Thyroid gland (tissue), 4 donors: ENCODE results near the gene DYNLT2B. TPM values are rescaled to one million over a fixed set of nuclear protein-coding genes. Genes with fewer than 3 reads are reported as not detected.

Experiments used
- DNase-seq, 2 donors: peaks; one replicate each; pipeline ENCODE4 v3.0.0-alpha.2; 2019
- H3K27ac ChIP-seq, 3 donors: fragments of 200-600 bp; sonication (generic); 1 replicate in 2 of 3; 2 replicates in 1 of 3; pipeline ENCODE4 v1.5.1; 2016 to 2019; ENCODE audit warnings: mild to moderate bottlenecking in 1 of 3, moderate library complexity in 1 of 3
- H3K27me3 ChIP-seq: fragments of 200-600 bp; sonication (generic); one replicate; pipeline ENCODE4 v1.5.1; 2019
- H3K36me3 ChIP-seq, 2 donors: fragments of 200-600 bp; sonication (generic); one replicate each; pipeline ENCODE4 v1.5.1; 2016 to 2019
- H3K4me1 ChIP-seq, 2 donors: fragments of 200-600 bp; sonication (generic); one replicate each; pipeline ENCODE4 v1.5.1; 2017 to 2019
- H3K4me3 ChIP-seq, 3 donors: fragments of 200-600 bp; sonication (generic); replicated peaks in 1 of 3; 1 replicate in 2 of 3; 2 replicates in 1 of 3; pipeline ENCODE4 v1.5.1; 2016; ENCODE audit warnings: mild to moderate bottlenecking in 1 of 3
- H3K9me3 ChIP-seq: fragments of 200-600 bp; sonication (generic); one replicate; pipeline ENCODE4 v1.5.1; 2017
- POLR2A ChIP-seq, 2 donors: fragments of 450-650 bp; IDR thresholded peaks; one replicate each; pipeline ENCODE4 v1.6.1; 2017; ENCODE audit warnings: antibody characterized with exemption in 2 of 2, mild to moderate bottlenecking in 2 of 2, moderate library complexity in 1 of 2
- WGBS, 2 donors: methylation state at CpG; one replicate each; pipeline ENCODE4 v1.1.5; 2017; 5-methylcytosine and 5-hydroxymethylcytosine counted together
- intact Hi-C: fragments of 100-400 bp; cut with DNase I; formaldehyde crosslinking; loops from one replicate; pipeline ENCODE4 v1.15.1; 2023
- total RNA-seq, 4 donors: library from RNA; depleted of rRNA; stranded (reverse); fragments of >200 nt; gene quantifications; one replicate each; pipeline ENCODE4 v1.2.3, GENCODE V29; 2016
- TF ChIP-seq, protein P1 (sequence below), 6 experiments: fragments of 200-600 bp in 3 of 6; fragments of 450-650 bp in 3 of 6; sonication (generic) in 3 of 6; IDR thresholded peaks; one replicate each; pipeline ENCODE4 v1.5.1; 2016 to 2019; ENCODE audit warnings: antibody characterized with exemption in 6 of 6, mild to moderate bottlenecking in 2 of 6, inconsistent platforms in 1 of 6, moderate library complexity in 1 of 6

The DYNLT2B gene
- total RNA-seq, 4 donors from 2014 or later, result 4.6 to 16.8 (median 13.2) TPM

DNA sequence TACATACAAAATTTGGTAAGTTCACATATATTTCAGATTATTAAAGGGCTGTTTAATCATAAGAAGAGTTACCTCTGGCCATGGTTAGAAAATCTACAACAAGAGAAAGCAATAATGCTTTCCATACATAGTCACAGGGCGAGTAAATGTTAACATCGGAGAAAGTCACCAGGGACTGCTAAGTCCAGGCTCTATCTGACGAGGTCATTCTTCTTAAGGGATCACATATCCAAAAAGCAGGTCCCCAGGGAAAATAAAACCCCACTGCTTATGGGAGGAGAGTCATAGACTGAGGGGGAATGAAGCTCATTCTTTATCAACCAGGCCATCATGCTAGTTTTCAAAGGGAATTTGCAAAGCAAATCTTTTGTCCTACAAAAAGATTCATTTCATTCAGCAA lies 33.6 kb downstream of the DYNLT2B start:
- 50 to 67% methylated on average over 3 of the region's 3 CpGs for WGBS, 2 donors
- H3K27ac ChIP-seq, result no peak overlapping the region
- H3K9me3 ChIP-seq, result no peaks in the 10 kb centered on the region
- no peak overlapping the region for H3K4me3 ChIP-seq
- intact Hi-C loops, result no loop called here
- H3K27me3 ChIP-seq, result no peaks in the 10 kb centered on the region
- no peaks in the 10 kb centered on the region for H3K36me3 ChIP-seq
- DNase-seq, result no peak
- TF ChIP-seq POLR2A (IDR thresholded peaks at IDR 0.05), result no peak
- TF ChIP-seq, protein P1, sequence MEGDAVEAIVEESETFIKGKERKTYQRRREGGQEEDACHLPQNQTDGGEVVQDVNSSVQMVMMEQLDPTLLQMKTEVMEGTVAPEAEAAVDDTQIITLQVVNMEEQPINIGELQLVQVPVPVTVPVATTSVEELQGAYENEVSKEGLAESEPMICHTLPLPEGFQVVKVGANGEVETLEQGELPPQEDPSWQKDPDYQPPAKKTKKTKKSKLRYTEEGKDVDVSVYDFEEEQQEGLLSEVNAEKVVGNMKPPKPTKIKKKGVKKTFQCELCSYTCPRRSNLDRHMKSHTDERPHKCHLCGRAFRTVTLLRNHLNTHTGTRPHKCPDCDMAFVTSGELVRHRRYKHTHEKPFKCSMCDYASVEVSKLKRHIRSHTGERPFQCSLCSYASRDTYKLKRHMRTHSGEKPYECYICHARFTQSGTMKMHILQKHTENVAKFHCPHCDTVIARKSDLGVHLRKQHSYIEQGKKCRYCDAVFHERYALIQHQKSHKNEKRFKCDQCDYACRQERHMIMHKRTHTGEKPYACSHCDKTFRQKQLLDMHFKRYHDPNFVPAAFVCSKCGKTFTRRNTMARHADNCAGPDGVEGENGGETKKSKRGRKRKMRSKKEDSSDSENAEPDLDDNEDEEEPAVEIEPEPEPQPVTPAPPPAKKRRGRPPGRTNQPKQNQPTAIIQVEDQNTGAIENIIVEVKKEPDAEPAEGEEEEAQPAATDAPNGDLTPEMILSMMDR (IDR thresholded peaks at IDR 0.05), result no peak
- peaks cover 12 to 29% of the 10 kb centered on the region in 2 donors for H3K4me1 ChIP-seq

DNA sequence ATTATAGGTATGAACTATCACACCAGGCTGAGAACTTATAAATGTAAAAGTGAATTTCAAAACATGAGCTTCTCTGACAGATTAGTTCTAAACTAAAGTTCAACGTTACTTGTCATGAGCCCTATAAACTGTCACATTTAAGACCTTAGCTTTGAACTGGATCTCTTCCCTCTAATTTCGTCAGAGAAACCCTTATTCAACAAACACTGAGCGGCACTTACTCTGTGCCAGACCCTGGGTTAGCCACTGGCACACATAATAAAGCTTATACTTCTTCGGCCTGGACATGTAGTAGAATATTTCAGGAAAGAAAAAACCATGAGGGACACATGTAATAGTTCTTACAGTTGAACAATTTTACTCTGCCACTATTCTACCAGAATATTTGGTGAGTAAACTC lies 36.1 kb downstream of the DYNLT2B start:
- Histone ChIP-seq H3K4me3 (no peak overlapping the region), H3K27ac (no peak overlapping the region), H3K27me3 (no peaks in the 10 kb centered on the region), H3K9me3 (no peaks in the 10 kb centered on the region), H3K36me3 (no peaks in the 10 kb centered on the region), H3K4me1 (peaks cover 16 to 26% of the 10 kb centered on the region in 2 donors)
- no peak for DNase-seq
- WGBS, 2 donors, result 92 to 93% methylated on average over 4 of the region's 4 CpGs
- no peak for TF ChIP-seq POLR2A (IDR thresholded peaks at IDR 0.05)
- TF ChIP-seq, protein P1 (IDR thresholded peaks at IDR 0.05), result no peak
- intact Hi-C loops, result no loop called here

DNA sequence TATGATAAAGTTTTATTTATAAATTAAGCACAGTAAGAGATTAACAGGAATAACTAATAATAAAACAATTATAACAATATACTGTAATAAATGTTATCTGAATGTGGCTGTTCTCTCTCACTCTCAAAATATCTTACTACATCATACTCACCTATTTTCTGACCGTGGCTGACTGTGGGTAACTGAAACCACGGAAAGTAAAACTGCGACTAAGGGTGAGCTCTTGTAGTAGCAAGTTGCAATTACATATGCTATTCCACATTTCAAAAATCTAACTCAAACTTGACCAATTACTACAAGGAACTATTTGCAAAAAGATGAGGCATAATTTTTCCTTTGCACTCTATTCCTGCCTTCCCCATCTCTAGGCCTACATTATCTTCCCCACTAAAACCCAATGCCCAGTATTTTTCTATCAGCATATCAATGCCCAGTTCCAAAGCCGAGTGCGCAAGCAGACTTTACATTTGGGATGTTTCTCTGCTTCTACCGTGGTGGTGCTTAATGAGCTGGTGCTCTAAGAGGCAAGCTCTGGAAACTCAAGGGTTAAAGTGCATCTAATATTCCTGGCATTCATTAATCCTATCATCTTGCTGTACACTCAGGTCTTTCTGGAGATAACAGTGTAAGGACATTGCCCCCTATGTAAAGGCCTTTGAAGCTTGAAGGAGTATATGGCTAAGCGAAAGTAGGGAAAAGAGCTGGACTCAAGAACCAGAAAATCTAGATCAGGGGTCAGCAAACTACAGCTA lies 37.2 kb downstream of the DYNLT2B start:
- TF ChIP-seq, protein P1 (IDR thresholded peaks at IDR 0.05), result no peak
- no peak for TF ChIP-seq POLR2A (IDR thresholded peaks at IDR 0.05)
- no peak overlapping the region for H3K27ac ChIP-seq
- H3K27me3 ChIP-seq, result no peaks in the 10 kb centered on the region
- no peak for DNase-seq
- no peaks in the 10 kb centered on the region for H3K36me3 ChIP-seq
- intact Hi-C loops, result no loop called here
- no peak overlapping the region for H3K4me3 ChIP-seq
- 91% methylated on average over 7 of the region's 7 CpGs for WGBS, 2 donors
- H3K9me3 ChIP-seq, result no peaks in the 10 kb centered on the region
- H3K4me1 ChIP-seq, result peaks cover 7 to 17% of the 10 kb centered on the region in 2 donors

DNA sequence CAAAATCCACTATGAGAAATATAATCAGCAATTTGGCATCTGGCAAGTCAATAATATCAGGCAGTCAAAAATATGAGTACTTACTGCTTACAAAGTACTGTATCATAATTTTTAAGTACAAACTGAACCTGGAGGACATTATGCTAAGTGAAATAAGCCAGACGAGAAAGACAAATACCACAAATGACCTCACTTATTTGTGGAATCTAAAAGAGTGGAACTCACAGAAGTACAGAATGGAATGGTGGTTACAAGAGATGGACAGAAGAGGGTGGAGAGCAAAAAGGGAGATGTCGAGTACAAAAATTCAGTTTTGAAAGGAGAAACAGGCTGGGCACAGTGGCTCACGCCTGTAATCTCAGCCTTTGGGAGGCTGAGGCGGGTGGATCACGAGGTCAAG lies 42.9 kb downstream of the DYNLT2B start:
- WGBS, 2 donors, result 96% methylated on average over 5 of the region's 5 CpGs
- intact Hi-C loops, result no loop called here
- no peak overlapping the region for H3K27ac ChIP-seq
- H3K36me3 ChIP-seq, result peaks cover 0 to 8% of the 10 kb centered on the region in 2 donors
- no peaks in the 10 kb centered on the region for H3K9me3 ChIP-seq
- no peaks in the 10 kb centered on the region for H3K27me3 ChIP-seq
- H3K4me1 ChIP-seq, result peaks cover 4 to 7% of the 10 kb centered on the region in 2 donors
- no peak overlapping the region for H3K4me3 ChIP-seq
- no peak for DNase-seq
- no peak for TF ChIP-seq POLR2A (IDR thresholded peaks at IDR 0.05)
- TF ChIP-seq, protein P1 (IDR thresholded peaks at IDR 0.05), result no peak

DNA sequence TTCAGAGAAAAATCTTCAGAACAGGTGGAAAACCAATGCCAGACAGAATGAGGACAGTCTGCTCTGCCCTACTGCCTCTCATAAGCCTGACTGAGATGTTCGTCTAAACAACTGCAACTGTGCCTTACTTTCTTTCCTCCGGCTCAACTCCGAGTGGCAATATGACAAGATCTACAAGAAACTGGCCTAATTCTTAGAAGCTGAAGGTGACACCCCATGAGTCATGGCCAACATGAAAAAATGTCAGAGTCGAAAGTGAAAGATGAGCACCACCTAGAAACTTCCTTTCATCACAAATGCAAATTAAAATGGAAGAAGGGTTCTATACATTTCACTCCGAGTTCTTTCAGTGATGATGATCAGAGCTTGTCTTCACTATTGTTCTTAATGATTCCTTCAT lies 43.5 kb downstream of the DYNLT2B start:
- TF ChIP-seq, protein P1 (IDR thresholded peaks at IDR 0.05), result no peak
- no peak for TF ChIP-seq POLR2A (IDR thresholded peaks at IDR 0.05)
- no peak overlapping the region for H3K4me3 ChIP-seq
- intact Hi-C loops, result no loop called here

More for the DNA sequence above, 43.5 kb downstream of the DYNLT2B start:
- Histone ChIP-seq H3K4me1 (peaks cover 3 to 7% of the 10 kb centered on the region in 2 donors), H3K36me3 (peaks cover 0 to 8% of the 10 kb centered on the region in 2 donors), H3K27ac (no peak overlapping the region), H3K27me3 (no peaks in the 10 kb centered on the region), H3K9me3 (no peaks in the 10 kb centered on the region)
- 89 to 93% methylated on average over 5 of the region's 5 CpGs for WGBS, 2 donors
- DNase-seq, result no peak
